ENCODE data around the gene LRG1. TPM values are rescaled to one million over a fixed set of nuclear protein-coding genes. Genes with fewer than 3 reads are reported as not detected.

LRG1 gene
- total RNA-seq, 4 donors from 2014 or later = 0.17 to 9.4 (median 0.79) TPM

DNA sequence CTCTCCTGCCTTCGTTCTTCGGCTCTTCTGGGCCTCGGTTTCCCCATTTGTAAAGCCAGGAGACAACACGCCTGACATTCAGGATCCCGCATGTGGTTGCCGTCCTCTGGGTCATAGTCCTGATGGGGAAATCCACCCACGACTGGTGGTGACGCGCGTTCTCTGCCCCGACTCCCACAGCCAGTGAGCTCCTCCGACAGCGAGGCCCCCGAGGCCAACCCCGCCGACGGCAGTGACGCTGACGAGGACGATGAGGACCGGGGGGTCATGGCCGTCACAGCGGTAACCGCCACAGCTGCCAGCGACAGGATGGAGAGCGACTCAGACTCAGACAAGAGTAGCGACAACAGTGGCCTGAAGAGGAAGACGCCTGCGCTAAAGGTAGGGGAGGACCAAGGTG, 51.3 kb downstream of the LRG1 start:
- intact Hi-C loops (cut with DNase I) = no loop called here
- Histone ChIP-seq H3K9me3 (no peaks in the 10 kb centered on the region), H3K4me3 (no peak overlapping the region), H3K4me1 (no peaks in the 10 kb centered on the region), H3K36me3 (peaks cover 24 to 79% (median 66%) of the 10 kb centered on the region in 4 donors), H3K27ac (replicated peaks in 1 of 4) (no peak overlapping the region), H3K27me3 (no peaks in the 10 kb centered on the region)
- 94% methylated on average over 29 of the region's 29 CpGs for WGBS
- DNase-seq (ENCODE audit: extremely low spot score) = no peak
- TF ChIP-seq EP300 (IDR thresholded peaks at IDR 0.05) (no peak), POLR2A (IDR thresholded peaks at IDR 0.05; ENCODE audit: low read depth) (no peak), POLR2AphosphoS5 (IDR thresholded peaks at IDR 0.05) (no peak)
- TF ChIP-seq, protein P1, sequence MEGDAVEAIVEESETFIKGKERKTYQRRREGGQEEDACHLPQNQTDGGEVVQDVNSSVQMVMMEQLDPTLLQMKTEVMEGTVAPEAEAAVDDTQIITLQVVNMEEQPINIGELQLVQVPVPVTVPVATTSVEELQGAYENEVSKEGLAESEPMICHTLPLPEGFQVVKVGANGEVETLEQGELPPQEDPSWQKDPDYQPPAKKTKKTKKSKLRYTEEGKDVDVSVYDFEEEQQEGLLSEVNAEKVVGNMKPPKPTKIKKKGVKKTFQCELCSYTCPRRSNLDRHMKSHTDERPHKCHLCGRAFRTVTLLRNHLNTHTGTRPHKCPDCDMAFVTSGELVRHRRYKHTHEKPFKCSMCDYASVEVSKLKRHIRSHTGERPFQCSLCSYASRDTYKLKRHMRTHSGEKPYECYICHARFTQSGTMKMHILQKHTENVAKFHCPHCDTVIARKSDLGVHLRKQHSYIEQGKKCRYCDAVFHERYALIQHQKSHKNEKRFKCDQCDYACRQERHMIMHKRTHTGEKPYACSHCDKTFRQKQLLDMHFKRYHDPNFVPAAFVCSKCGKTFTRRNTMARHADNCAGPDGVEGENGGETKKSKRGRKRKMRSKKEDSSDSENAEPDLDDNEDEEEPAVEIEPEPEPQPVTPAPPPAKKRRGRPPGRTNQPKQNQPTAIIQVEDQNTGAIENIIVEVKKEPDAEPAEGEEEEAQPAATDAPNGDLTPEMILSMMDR (IDR thresholded peaks at IDR 0.05) = no peak

DNA sequence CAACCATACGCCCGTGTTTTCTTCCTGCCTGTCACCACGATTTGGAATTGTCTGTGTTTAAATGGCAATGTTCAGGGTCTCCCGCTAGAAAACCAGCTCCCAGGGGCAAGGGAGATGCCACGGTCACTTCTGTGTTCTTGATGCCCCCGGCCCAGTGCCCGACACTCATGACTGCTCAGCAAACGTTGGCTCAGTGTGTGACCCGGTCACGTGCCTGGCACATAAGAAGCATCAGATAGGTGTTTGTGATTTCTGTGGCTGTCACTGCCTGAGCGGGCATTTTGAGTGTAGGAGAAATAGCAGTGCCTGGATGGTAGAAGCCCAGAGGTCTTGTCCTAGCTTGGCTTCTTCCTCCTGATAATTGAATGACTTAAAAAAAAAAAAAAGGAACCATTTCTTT, 52.3 kb downstream of the LRG1 start:
- TF ChIP-seq, protein P1 (IDR thresholded peaks at IDR 0.05) = no peak
- no peak for TF ChIP-seq POLR2AphosphoS5 (IDR thresholded peaks at IDR 0.05)
- no peak for TF ChIP-seq EP300 (IDR thresholded peaks at IDR 0.05)
- no peak for TF ChIP-seq POLR2A (IDR thresholded peaks at IDR 0.05; ENCODE audit: low read depth)
- no peaks in the 10 kb centered on the region for H3K9me3 ChIP-seq
- no peak for DNase-seq (ENCODE audit: extremely low spot score)
- intact Hi-C loops (cut with DNase I) = no loop called here
- peaks cover 24 to 84% (median 70%) of the 10 kb centered on the region in 4 donors for H3K36me3 ChIP-seq
- H3K4me1 ChIP-seq = no peaks in the 10 kb centered on the region
- no peaks in the 10 kb centered on the region for H3K27me3 ChIP-seq
- H3K27ac ChIP-seq (replicated peaks in 1 of 4) = no peak overlapping the region
- WGBS = 86% methylated on average over 11 of the region's 11 CpGs
- H3K4me3 ChIP-seq = no peak overlapping the region

Other genes starting within 250 kb of the LRG1 start
- gene TMIGD2, start 237.6 kb downstream of the LRG1 start, total RNA-seq = not detected
- under 1 TPM in 2 of 4 donors, not detected in 2; 0.29 to 0.50 TPM for gene FSD1, start 235.4 kb downstream of the LRG1 start, total RNA-seq
- 1 to 10 TPM in 2 of 4 donors, under 1 TPM in 1, not detected in 1; 0.52 to 3.3 (median 1.7) TPM for gene STAP2, start 201.2 kb downstream of the LRG1 start, total RNA-seq
- gene MPND, start 196.5 kb downstream of the LRG1 start, total RNA-seq = 1 to 10 TPM; 5.3 to 9.2 (median 7.6) TPM
- gene SH3GL1, start 139.5 kb downstream of the LRG1 start, total RNA-seq = 10 to 100 TPM; 49.4 to 77.2 (median 59.5) TPM
- 10 to 100 TPM in 1 of 4 donors, 1 to 10 TPM in 3; 4.6 to 14.6 (median 7.6) TPM for gene CHAF1A, start 137.4 kb downstream of the LRG1 start, total RNA-seq
- 100 to 1,000 TPM in 2 of 4 donors, 10 to 100 TPM in 2; 65.2 to 190 (median 98.8) TPM for gene UBXN6, start 82.2 kb downstream of the LRG1 start, total RNA-seq
- 10 to 100 TPM; 30.5 to 72.3 (median 45.5) TPM for gene HDGFL2, start 67.7 kb downstream of the LRG1 start, total RNA-seq
- 100 to 1,000 TPM in 2 of 4 donors, 10 to 100 TPM in 2; 45.7 to 134 (median 91.1) TPM for gene PLIN4, start 21.6 kb downstream of the LRG1 start, total RNA-seq
- gene PLIN5, start 4.8 kb downstream of the LRG1 start, total RNA-seq = 10 to 100 TPM in 1 of 4 donors, 1 to 10 TPM in 3; 7.9 to 11.9 (median 9.1) TPM
- 10 to 100 TPM in 2 of 4 donors, 1 to 10 TPM in 2; 3.7 to 22.5 (median 14.2) TPM for gene SEMA6B, start 19.6 kb upstream of the LRG1 start, total RNA-seq
- 10 to 100 TPM in 3 of 4 donors, 1 to 10 TPM in 1; 5.5 to 16.5 (median 13.2) TPM for gene TNFAIP8L1, start 99.5 kb upstream of the LRG1 start, total RNA-seq
- gene MYDGF, start 130.3 kb upstream of the LRG1 start, total RNA-seq = 10 to 100 TPM; 22.8 to 59.2 (median 42.8) TPM
- gene DPP9, start 183.8 kb upstream of the LRG1 start, total RNA-seq = 100 to 1,000 TPM in 1 of 4 donors, 10 to 100 TPM in 3; 42.4 to 106 (median 56.0) TPM